ENCODE data around the gene CRYBB3.
"Not testable (repeated sequence)": the region's sequence is repeated elsewhere in the genome, so short reads cannot be mapped to it uniquely, and the experiment has no call there.

CRYBB3 gene

DNA sequence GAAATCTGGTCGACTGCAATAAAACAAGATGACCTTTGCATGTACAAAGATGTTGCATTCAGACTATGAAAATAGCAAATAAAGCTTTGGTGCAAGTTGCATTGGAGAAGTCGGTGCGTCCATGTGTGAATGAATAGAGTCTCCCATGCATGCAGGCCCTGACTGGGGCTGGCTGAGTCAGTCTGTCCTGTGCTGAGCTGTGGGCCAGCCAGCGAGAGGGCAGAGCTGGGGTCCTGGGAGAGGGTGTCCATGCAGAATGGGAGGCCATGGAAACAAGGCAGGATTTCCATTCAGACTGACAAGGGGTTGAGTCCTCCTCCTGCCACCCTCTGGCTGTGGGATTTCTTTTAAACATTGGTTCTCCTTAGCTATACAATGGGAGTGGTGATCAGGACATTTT, 2.3 kb upstream of the CRYBB3 start:
- no peak overlapping the region for H3K4me3 ChIP-seq (ENCODE audit: low read depth, low read length)
- TF ChIP-seq, protein P1, sequence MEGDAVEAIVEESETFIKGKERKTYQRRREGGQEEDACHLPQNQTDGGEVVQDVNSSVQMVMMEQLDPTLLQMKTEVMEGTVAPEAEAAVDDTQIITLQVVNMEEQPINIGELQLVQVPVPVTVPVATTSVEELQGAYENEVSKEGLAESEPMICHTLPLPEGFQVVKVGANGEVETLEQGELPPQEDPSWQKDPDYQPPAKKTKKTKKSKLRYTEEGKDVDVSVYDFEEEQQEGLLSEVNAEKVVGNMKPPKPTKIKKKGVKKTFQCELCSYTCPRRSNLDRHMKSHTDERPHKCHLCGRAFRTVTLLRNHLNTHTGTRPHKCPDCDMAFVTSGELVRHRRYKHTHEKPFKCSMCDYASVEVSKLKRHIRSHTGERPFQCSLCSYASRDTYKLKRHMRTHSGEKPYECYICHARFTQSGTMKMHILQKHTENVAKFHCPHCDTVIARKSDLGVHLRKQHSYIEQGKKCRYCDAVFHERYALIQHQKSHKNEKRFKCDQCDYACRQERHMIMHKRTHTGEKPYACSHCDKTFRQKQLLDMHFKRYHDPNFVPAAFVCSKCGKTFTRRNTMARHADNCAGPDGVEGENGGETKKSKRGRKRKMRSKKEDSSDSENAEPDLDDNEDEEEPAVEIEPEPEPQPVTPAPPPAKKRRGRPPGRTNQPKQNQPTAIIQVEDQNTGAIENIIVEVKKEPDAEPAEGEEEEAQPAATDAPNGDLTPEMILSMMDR (IDR thresholded peaks at IDR 0.05; ENCODE audit: control insufficient read depth, extremely low read depth, insufficient read depth) = no peak
- DNase-seq (ENCODE audit: low read depth) = no peak

DNA sequence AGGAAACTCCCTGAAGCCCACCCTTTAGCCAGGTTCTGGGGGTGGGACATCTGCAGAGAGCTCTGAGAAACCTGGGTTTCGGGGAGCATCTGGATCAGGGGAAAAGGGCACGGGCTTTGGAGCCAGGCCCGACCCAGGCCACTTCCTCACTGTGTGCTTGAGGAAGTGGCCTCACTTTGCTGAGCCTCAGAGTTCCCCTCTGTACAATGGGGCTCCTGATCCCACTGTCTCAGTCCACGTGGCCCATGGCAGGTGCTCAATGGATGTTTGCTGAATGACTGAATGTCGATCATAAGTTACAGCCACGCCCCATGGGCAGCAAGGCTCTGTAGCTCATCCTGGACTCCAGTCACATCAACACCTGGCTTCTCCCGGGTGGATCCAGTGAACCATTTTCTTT, 1.3 kb downstream of the CRYBB3 start:
- DNase-seq (ENCODE audit: low read depth) = no peak
- H3K4me3 ChIP-seq (ENCODE audit: low read depth, low read length) = no peak overlapping the region
- TF ChIP-seq, protein P1 (IDR thresholded peaks at IDR 0.05; ENCODE audit: control insufficient read depth, extremely low read depth, insufficient read depth) = no peak

DNA sequence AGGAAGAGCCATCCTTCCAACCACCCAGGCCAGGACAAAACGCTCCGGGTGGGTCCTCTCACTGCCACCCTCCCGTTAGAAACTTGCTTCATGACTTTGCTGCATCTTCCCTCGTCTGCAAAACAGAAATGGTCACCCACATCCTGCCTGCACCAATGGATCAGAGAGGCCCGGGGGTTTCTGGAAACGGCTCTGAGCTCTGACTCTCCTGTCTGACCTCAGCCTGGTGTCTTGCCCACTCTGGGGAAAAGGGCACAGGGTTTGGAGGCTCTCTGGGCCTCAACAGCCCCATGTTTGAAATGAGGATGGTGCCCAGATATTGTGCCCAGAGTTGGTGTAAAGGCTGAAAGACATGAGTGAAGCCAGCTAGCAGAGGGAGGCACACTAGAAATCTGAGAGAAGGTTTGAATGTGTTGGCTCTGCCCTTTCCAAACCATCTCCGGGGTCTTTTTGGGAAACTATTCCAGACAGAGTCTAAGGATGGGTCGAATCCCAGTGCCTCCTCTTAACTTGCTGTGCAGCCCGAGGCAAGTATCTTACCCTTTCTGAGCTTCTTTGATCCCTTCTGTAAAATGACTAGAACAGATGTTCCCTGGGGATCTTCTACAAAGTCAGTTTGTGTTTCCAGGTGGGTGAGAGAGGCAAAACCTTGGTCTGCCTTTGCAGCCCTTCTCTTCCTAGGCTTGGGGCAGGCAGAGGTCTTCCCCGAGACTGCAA, 2.1 kb downstream of the CRYBB3 start:
- no peak overlapping the region for H3K4me3 ChIP-seq (ENCODE audit: low read depth, low read length)

DNA sequence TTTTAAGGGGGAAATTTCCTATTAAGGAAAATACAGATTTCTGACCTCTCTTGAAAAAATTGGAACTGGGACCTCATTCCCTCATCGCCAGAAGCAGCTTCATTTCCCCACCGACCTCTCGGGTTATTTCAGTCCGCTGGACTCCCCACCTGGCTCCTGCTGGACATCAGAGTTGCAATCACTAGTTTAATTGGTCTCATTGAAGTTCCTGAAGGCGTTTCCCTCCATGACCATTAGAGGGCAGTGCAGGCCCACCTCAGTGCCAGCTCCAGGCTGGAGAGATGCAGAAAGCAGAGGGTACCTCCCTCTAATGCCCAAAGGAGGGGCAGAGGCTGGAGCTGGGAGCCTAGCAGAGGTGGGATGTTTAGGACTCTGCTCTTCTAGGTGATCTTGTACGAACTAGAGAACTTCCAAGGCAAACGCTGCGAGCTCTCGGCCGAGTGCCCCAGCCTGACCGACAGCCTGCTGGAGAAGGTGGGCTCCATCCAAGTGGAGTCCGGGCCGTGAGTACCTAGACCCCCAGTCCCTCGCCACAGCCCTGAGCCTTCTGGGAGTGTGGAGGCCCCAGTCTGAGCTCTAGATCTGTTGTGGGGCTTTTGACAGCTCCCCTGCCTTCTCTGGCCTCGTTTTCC, 2.7 kb downstream of the CRYBB3 start:
- DNase-seq (ENCODE audit: low read depth) = no peak
- no peak overlapping the region for H3K4me3 ChIP-seq (ENCODE audit: low read depth, low read length)
- TF ChIP-seq, protein P1 (IDR thresholded peaks at IDR 0.05; ENCODE audit: control insufficient read depth, extremely low read depth, insufficient read depth) = peak; percentile 89

More for the DNA sequence above, 2.1 kb downstream of the CRYBB3 start:
- DNase-seq (ENCODE audit: low read depth) = no peak
- TF ChIP-seq, protein P1 (IDR thresholded peaks at IDR 0.05; ENCODE audit: control insufficient read depth, extremely low read depth, insufficient read depth) = no peak

DNA sequence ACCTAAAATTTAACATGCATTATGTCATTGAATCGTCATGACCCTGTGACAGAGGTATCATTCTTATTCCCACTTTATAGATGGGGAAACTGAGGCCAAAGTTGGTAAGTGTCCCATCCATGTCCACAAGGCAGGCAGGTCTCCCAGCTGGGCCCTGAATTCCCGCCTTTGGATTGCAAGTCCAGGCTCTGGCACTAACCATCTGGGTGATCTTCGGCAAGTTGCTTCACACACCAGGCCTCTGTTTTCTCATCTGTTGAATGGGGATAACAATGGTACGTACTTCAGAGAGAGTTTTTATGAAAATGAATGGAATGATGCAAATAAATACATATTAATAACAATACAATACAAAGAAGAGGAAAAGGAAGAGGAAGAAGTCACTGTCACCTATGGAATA, 3.4 kb downstream of the CRYBB3 start:
- TF ChIP-seq, protein P1 (IDR thresholded peaks at IDR 0.05; ENCODE audit: control insufficient read depth, extremely low read depth, insufficient read depth) = no peak
- DNase-seq (ENCODE audit: low read depth) = no peak

DNA sequence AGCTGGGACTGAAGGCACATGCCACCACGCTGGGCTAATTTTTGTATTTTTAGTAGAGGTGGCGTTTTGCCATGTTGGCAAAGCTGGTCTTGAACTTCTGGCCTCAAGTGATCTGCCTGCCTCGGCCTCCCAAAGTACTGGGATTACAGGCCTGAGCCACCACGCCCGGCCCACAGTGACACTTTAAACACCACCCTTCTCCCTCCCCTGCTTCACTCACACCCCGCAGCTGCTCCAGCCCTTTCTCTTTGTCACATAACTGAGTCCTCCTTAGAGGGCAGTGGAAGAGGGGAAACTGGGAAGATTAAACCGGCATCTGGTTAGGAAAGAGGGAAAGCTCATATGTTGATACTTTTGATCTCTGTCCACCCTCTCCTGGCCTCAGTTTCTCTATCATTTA, 4.9 kb downstream of the CRYBB3 start:
- DNase-seq (ENCODE audit: low read depth); H3K4me3 ChIP-seq (ENCODE audit: low read depth, low read length): not testable (repeated sequence)

More for the DNA sequence above, 3.4 kb downstream of the CRYBB3 start:
- no peak overlapping the region for H3K4me3 ChIP-seq (ENCODE audit: low read depth, low read length)

DNA sequence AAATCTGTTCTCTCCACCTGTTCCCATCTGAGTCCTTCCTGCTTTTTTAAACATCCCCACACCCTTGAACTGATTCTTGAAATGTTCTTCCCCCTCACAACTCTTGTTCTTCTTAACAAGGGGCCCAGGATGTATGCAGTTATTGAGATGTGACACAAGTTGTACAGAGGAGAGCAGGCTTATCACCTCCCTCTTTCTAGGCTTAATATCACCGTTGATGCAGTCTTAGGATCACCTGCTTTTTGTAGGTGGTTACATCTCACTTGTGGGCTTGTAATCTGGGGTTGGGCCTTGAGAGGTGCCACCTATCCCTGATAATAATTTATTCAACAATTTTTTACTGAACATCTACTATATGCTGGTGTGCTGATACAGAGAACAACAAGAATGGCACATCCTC, 6.2 kb downstream of the CRYBB3 start:
- TF ChIP-seq, protein P1 (IDR thresholded peaks at IDR 0.05; ENCODE audit: control insufficient read depth, extremely low read depth, insufficient read depth) = no peak
- DNase-seq (ENCODE audit: low read depth) = no peak
- H3K4me3 ChIP-seq (ENCODE audit: low read depth, low read length) = no peak overlapping the region
